Uterus (tissue), 2 donors: ENCODE results near the gene FBN1.

ENCODE experiments used
- POLR2A ChIP-seq, 2 donors: fragments of 450-650 bp; IDR thresholded peaks; one replicate each; pipeline ENCODE4 v1.6.1; 2016; ENCODE audit warnings: antibody characterized with exemption in 2 of 2, mild to moderate bottlenecking in 1 of 2, moderate library complexity in 1 of 2
- TF ChIP-seq, protein P1 (sequence below), 4 experiments: fragments of 200-600 bp in 2 of 4; fragments of 450-650 bp in 2 of 4; sonication (generic) in 2 of 4; IDR thresholded peaks; one replicate each; pipeline ENCODE4 v1.5.1; 2016 to 2019; ENCODE audit warnings: antibody characterized with exemption in 4 of 4, mild to moderate bottlenecking in 2 of 4, moderate library complexity in 1 of 4

DNA sequence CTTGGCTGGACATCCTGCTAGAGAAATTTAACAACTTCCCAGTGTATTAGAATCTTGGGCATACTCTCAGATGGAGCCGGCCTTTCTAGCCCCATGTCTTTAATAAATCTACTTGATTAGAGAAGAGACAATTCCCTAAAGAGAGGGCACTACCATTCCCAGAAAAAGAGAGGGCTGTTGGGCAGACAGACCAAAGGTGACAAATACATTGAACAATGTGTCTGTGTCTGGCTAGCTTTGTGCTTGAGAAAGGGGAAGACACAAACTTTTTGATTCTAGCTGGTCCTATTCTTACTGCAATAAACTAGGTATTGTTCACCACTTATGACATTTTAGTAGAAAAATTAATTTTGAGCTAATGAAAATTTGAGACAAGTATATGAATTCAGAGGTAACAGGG, 256.6 kb downstream of the FBN1 start:
- TF ChIP-seq POLR2A (IDR thresholded peaks at IDR 0.05) = no peak
- TF ChIP-seq, protein P1, sequence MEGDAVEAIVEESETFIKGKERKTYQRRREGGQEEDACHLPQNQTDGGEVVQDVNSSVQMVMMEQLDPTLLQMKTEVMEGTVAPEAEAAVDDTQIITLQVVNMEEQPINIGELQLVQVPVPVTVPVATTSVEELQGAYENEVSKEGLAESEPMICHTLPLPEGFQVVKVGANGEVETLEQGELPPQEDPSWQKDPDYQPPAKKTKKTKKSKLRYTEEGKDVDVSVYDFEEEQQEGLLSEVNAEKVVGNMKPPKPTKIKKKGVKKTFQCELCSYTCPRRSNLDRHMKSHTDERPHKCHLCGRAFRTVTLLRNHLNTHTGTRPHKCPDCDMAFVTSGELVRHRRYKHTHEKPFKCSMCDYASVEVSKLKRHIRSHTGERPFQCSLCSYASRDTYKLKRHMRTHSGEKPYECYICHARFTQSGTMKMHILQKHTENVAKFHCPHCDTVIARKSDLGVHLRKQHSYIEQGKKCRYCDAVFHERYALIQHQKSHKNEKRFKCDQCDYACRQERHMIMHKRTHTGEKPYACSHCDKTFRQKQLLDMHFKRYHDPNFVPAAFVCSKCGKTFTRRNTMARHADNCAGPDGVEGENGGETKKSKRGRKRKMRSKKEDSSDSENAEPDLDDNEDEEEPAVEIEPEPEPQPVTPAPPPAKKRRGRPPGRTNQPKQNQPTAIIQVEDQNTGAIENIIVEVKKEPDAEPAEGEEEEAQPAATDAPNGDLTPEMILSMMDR (IDR thresholded peaks at IDR 0.05) = no peak
